Body of pancreas (tissue), 4 donors: ENCODE data around the gene S100B. TPM values are rescaled to one million over a fixed set of nuclear protein-coding genes. Genes with fewer than 3 reads are reported as not detected.

Experiments
- ATAC-seq: fragments of 150-250 bp; one replicate; pipeline ENCODE4 v1.9.1; 2016
- DNase-seq, 4 donors: peaks; one replicate each; pipeline ENCODE4 v3.0.0-alpha.2; 2019
- H3K27ac ChIP-seq, 4 donors: fragments of 200-600 bp; sonication (generic); 1 replicate in 3 of 4; 2 replicates in 1 of 4; pipeline versions ENCODE4 v1.5.1 to v1.6.1; 2016 to 2019; ENCODE audit warnings: mild to moderate bottlenecking in 1 of 4, mixed read lengths in 1 of 4, moderate library complexity in 1 of 4
- H3K27me3 ChIP-seq, 2 donors: fragments of 200-600 bp; sonication (generic); one replicate each; pipeline ENCODE4 v1.6.0; 2016; ENCODE audit warnings: mild to moderate bottlenecking in 1 of 2
- H3K36me3 ChIP-seq, 2 donors: fragments of 200-600 bp; sonication (generic); replicated peaks in 1 of 2; 2 replicates each; pipeline ENCODE4 v1.5.1; 2016; ENCODE audit warnings: low read depth in 2 of 2; ENCODE audit not compliant: insufficient read depth in 1 of 2
- H3K4me1 ChIP-seq: fragments of 200-600 bp; sonication (generic); one replicate; pipeline ENCODE4 v1.6.0; 2016
- H3K4me3 ChIP-seq, 2 donors: fragments of 200-600 bp; sonication (generic); 1 replicate in 1 of 2; 2 replicates in 1 of 2; pipeline ENCODE4 v1.5.1; 2016 to 2019
- H3K9me3 ChIP-seq, 3 donors: fragments of 200-600 bp; sonication (generic); 1 replicate in 2 of 3; 2 replicates in 1 of 3; pipeline ENCODE4 v1.5.1; 2016
- POLR2A ChIP-seq, 3 donors: fragments of 450-650 bp; IDR thresholded peaks; one replicate each; pipeline ENCODE4 v1.6.1; 2016; ENCODE audit warnings: antibody characterized with exemption in 3 of 3, mild to moderate bottlenecking in 2 of 3
- WGBS, 2 donors: methylation state at CpG; one replicate each; pipeline ENCODE4 v1.1.5; 2017; 5-methylcytosine and 5-hydroxymethylcytosine counted together
- intact Hi-C: fragments of 100-400 bp; cut with DNase I; formaldehyde crosslinking; loops from one replicate; pipeline ENCODE4 v1.15.1; 2023
- total RNA-seq, 2 donors: library from RNA; depleted of rRNA; stranded (reverse); fragments of >200 nt; gene quantifications; one replicate each; pipeline ENCODE4 v1.1.0, GENCODE V29; 2016
- TF ChIP-seq, protein P1 (sequence below), 7 experiments: fragments of 450-650 bp in 4 of 7; fragments of 200-600 bp in 3 of 7; sonication (generic) in 3 of 7; IDR thresholded peaks; one replicate each; pipeline ENCODE4 v1.5.1; 2016 to 2019; ENCODE audit warnings: antibody characterized with exemption in 7 of 7

Gene S100B
- total RNA-seq, 2 donors from 2014 or later: 2.6 to 33.9 TPM

DNA sequence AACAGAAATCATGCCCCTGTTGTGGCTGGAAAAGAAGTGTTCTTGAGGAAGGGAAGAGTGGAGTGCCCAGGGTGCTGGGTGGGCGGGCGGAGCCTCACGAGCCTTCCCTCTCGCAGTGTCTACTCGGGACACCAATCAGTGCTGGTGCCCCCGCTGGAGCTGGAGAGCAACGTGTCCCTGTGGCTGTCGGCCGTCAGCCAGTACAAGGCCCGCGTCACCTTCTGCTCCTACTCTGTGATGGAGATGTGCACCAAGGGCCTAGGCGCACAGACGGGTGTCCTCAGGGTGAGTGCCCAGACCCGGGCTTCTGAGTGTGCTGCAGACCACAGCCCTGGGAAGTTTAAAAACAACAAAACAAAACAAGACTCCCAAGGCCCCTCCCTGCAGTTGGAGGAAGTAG is 47.4 kb downstream of the S100B start:
- TF ChIP-seq, protein P1, sequence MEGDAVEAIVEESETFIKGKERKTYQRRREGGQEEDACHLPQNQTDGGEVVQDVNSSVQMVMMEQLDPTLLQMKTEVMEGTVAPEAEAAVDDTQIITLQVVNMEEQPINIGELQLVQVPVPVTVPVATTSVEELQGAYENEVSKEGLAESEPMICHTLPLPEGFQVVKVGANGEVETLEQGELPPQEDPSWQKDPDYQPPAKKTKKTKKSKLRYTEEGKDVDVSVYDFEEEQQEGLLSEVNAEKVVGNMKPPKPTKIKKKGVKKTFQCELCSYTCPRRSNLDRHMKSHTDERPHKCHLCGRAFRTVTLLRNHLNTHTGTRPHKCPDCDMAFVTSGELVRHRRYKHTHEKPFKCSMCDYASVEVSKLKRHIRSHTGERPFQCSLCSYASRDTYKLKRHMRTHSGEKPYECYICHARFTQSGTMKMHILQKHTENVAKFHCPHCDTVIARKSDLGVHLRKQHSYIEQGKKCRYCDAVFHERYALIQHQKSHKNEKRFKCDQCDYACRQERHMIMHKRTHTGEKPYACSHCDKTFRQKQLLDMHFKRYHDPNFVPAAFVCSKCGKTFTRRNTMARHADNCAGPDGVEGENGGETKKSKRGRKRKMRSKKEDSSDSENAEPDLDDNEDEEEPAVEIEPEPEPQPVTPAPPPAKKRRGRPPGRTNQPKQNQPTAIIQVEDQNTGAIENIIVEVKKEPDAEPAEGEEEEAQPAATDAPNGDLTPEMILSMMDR (IDR thresholded peaks at IDR 0.05): no peak
- TF ChIP-seq POLR2A (IDR thresholded peaks at IDR 0.05): no peak
- H3K36me3 ChIP-seq: peaks cover 0 to 11% of the 10 kb centered on the region in 2 donors
- intact Hi-C loops: no loop called here
- 87 to 94% methylated on average over 13 to 14 of the region's 14 CpGs for WGBS, 2 donors
- H3K27me3 ChIP-seq: no peaks in the 10 kb centered on the region
- H3K9me3 ChIP-seq: no peaks in the 10 kb centered on the region
- DNase-seq: no peak
- H3K4me1 ChIP-seq: peaks cover 6% of the 10 kb centered on the region
- no peak for ATAC-seq
- no peak overlapping the region for H3K4me3 ChIP-seq
- H3K27ac ChIP-seq: no peak overlapping the region

DNA sequence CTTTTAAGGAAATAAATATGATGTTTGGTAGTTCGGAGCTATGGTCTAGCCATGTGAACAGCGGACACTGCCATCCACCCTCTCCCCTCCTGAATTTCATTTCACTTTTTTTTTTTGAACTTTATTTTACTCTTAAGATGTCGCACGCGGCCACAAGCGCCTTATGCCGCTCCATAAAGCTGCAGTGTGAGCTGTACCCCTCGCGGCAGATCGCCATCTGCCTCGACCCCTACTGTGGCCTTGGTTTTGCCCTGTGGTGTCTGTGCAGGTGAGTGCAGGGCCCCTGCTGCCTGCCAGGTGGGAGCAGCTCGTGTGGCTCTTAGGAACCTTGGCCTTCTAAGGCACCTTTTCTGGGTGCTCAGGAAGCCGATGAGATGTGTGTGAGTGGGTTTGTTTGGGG is 48.1 kb downstream of the S100B start:
- Histone ChIP-seq H3K4me3 (no peak overlapping the region), H3K4me1 (peaks cover 6% of the 10 kb centered on the region), H3K36me3 (peaks cover 0 to 11% of the 10 kb centered on the region in 2 donors), H3K9me3 (no peaks in the 10 kb centered on the region), H3K27me3 (no peaks in the 10 kb centered on the region), H3K27ac (no peak overlapping the region)
- intact Hi-C loops: no loop called here
- 94 to 96% methylated on average over 13 of the region's 13 CpGs for WGBS, 2 donors
- DNase-seq (no peak), ATAC-seq (no peak)
- TF ChIP-seq POLR2A (IDR thresholded peaks at IDR 0.05): no peak
- TF ChIP-seq, protein P1 (IDR thresholded peaks at IDR 0.05): no peak

DNA sequence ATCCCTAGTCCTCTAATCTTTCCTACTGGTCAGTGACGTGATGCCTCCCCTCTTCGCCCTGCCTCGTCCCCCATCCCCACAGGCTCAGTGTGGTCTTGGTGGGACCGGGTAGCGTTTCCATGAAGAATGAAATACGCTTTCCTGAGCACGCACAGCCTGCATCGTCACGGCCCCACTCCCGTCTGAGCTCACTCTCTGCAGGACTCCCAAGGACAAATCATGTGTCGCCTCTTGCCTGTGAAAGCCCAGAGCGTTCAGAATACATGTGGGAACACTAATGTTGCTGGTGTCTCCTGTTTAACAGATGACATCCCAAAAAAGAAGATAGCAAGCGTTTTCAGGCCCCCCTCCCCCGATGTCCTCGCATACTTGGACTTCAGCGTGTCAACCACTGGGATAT is 49.2 kb downstream of the S100B start:
- Histone ChIP-seq H3K27me3 (no peaks in the 10 kb centered on the region), H3K4me3 (no peak overlapping the region), H3K36me3 (peaks cover 0 to 10% of the 10 kb centered on the region in 2 donors), H3K27ac (no peak overlapping the region), H3K9me3 (no peaks in the 10 kb centered on the region), H3K4me1 (peaks cover 6% of the 10 kb centered on the region)
- 95 to 96% methylated on average over 15 to 16 of the region's 16 CpGs for WGBS, 2 donors
- ATAC-seq: no peak
- no peak for TF ChIP-seq POLR2A (IDR thresholded peaks at IDR 0.05)
- TF ChIP-seq, protein P1 (IDR thresholded peaks at IDR 0.05): no peak
- DNase-seq: no peak
- intact Hi-C loops: no loop called here

DNA sequence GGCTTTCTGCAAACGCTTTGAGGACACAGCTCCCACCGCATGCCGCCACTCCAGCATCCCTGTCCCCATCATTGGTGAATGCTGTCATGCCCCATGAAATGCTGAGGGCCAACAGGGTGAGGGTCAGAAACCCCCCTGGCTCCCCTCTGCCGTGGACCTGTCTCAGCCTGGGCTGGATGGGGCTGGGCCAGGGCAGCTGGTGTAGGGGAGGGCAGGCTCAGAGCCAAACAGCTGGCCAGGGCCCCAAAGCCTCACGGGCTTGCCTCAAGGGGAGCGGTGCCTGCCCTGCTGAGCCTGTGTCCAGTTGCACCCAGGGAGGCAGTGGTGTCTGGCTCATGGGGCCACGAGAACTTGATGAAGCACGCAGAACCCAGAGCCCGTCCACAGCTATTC is 49.7 kb downstream of the S100B start:
- TF ChIP-seq, protein P1 (IDR thresholded peaks at IDR 0.05): no peak
- no peak for TF ChIP-seq POLR2A (IDR thresholded peaks at IDR 0.05)
- Histone ChIP-seq H3K27me3 (no peaks in the 10 kb centered on the region), H3K4me1 (peaks cover 6% of the 10 kb centered on the region), H3K27ac (no peak overlapping the region), H3K4me3 (no peak overlapping the region), H3K9me3 (no peaks in the 10 kb centered on the region), H3K36me3 (peaks cover 0 to 11% of the 10 kb centered on the region in 2 donors)
- no peak for DNase-seq
- intact Hi-C loops: no loop called here
- 93 to 95% methylated on average over 3 to 8 of the region's 9 CpGs for WGBS, 2 donors
- ATAC-seq: no peak

DNA sequence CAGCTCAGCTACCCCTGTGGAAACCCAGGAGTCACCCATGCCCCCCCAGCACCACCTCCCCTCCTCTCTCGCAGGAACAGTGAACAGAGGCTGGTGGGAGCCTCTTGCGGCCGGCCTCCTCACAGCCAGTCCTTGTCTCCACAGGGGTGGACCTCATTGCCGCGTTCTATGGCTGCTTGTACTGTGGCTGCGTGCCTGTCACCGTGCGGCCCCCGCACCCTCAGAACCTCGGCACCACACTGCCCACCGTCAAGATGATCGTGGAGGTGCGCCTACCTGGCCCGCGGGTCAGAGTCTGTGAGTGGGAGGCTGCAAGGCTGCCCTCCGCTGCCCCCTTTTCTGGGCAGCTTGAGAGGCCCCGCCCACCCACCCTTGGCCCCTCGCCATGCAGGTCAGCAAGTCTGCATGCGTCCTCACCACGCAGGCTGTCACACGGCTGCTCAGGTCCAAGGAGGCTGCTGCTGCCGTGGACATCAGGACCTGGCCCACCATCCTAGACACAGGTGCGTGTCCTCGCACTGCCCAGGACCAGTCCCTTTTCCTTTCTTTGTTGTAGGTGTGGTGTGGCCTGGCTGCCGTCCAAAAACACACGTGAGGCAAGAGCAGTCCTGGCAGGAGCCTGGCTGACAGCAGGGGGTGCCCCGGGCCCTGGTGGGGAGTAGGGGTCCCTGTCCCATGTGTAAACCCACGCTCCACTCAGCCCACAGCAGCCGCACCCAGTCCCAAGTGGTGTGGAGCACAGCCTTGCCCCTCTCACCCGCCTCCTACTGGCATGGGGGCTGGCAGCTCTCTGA is 50.3 kb downstream of the S100B start:
- no peak for ATAC-seq
- Histone ChIP-seq H3K9me3 (no peaks in the 10 kb centered on the region), H3K4me1 (peaks cover 2% of the 10 kb centered on the region), H3K4me3 (no peak overlapping the region), H3K36me3 (peaks cover 0 to 13% of the 10 kb centered on the region in 2 donors), H3K27ac (no peak overlapping the region), H3K27me3 (no peaks in the 10 kb centered on the region)
- DNase-seq: no peak
- 84 to 94% methylated on average over 8 to 26 of the region's 30 CpGs for WGBS, 2 donors
- intact Hi-C loops: no loop called here
- TF ChIP-seq, protein P1 (IDR thresholded peaks at IDR 0.05): no peak
